ENCODE data around the gene COL11A1.
A peak's percentile ranks its signal among the peaks of the same experiment; 100 is the strongest.

Gene COL11A1

DNA sequence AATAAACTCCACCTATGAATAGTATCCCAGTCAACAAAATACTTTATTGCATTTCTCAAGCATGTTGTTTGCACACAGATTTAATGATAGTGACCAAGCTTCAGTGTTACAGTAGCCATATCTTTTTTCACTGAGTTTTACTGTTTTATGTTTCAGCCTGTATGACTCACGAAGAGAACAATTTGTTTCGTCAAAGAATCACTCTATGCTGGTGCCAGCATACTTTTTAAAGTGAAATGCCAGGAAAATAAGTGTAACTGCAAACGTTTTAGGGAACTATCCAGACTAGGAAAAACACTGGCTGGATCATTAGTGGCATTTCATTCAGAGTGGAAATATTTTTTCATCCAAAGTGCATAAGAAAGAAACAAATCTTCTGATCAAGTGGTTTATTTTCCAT is 210.8 kb downstream of the COL11A1 start:
- no peak for DNase-seq

GRCh38 chr1:102896771-102897170 is 211.6 kb downstream of the COL11A1 start:
- no peak for DNase-seq

DNA sequence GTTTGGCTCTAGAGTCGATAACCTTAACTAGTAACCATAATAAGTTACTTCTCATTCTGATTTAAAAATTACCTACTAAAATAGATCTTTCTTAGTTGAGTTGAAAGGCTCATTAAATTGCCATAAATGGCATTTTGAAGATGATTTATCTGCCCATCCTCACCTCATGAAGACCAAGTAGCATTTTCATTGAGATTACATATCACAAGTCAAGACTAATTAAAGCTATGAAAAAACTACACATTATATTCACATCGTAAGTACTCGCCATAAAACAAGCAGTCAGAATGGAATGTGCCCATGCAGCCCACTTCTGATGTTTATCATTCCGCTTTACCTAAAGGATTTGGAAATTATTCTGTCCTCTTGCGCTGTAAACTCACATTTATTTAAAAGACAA is 212.0 kb downstream of the COL11A1 start:
- no peak for DNase-seq

GRCh38 chr1:102891868-102892625 is 216.3 kb downstream of the COL11A1 start:
- no peak for DNase-seq

DNA sequence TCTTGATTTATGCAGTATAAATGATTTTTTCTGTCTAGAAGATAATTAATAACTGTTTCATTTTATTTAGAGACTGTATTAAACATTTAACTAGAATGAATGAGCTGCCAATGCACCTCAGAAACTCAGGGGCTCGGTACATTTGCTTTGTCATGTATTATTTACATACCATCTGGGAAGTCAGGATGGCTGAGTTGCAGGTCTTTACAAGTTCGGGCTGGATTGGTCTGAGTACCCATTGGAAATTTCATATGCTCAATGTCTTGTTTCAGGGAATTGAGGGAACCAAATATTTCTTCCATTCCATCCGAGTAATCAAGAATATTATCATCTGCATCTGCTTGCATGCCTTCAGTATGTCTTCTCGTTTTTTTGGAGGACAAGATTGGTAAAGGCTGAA is 221.7 kb downstream of the COL11A1 start:
- DNase-seq: no peak

GRCh38 chr1:102884238-102884637 is 224.1 kb downstream of the COL11A1 start:
- DNase-seq: no peak

GRCh38 chr1:102879439-102879993 is 228.8 kb downstream of the COL11A1 start:
- no peak for DNase-seq

GRCh38 chr1:102875756-102876155 is 232.6 kb downstream of the COL11A1 start:
- DNase-seq: no peak

GRCh38 chr1:102872526-102872925 is 235.8 kb downstream of the COL11A1 start:
- no peak for DNase-seq

DNA sequence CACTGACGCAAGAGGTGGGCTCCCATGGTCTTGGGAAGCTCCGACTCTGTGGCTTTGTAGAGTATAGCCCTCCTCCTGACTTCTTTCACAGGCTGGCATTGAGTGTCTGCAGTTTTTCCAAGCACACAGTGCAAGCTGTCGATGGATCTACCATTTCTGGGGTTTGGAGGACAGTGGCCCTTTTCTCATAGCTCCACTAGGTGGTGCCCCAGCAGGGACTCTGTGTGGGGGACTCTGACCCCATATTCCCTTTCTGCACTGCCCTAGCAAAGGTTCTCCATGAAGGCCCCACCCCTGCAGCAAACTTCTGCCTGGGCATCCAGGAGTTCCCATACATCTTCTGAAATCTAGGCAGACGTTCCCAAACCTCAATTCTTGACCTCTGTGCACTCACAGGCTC is 236.2 kb downstream of the COL11A1 start:
- DNase-seq: no peak

- DNase-seq: no peak
These were observed 244.6 kb downstream of the COL11A1 start for GRCh38 chr1:102863704-102864103.

- DNase-seq: no peak
These were observed 247.1 kb downstream of the COL11A1 start for GRCh38 chr1:102861247-102861646.

DNA sequence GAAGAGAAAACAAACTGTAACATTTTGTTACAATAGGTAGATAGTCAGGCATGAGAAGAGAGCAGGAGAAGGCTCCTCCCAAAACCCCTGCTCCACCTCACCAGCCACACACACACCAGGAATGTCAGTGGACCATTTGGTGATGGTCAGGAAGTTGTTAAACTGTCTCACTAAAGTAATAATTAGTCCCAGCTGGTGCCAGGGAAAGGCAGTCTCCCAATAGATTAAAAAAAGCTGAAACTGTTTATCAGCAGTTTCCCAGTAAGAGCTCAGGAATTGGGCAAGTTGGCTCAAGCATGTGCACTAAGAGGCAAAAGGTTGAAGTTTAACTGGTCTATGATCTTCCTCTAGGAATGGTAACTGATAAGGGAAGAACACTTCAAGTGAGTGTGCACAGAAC is 249.6 kb downstream of the COL11A1 start:
- no peak for DNase-seq

- no peak for DNase-seq
These were observed 251.1 kb downstream of the COL11A1 start for GRCh38 chr1:102857251-102857650.

DNA sequence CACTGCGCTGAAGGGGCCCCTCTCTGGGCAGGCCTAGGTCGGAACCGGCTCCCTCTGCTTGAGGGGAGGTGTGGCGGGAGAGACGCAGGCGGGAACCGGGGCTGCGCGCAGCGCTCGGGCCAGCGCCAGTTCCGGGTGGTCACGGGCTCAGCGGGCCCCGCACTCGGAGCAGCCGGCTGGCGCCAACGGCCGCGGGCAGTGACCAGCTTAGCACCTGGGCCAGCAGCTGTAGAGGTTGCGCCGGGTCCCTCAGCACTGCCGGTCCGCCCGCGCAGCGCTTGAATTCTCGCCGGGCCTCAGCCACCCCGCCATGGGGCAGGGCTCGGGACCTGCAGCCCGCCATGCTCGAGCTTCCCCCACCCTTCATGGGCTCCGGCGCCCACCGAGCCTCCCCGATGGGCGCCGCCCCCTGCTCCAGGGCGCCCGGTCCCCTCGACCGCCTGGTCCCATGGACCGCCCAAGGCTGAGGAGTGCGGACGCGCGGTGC is 254.6 kb downstream of the COL11A1 start:
- peak in 1 of 5 donors; percentile 13 for DNase-seq

- DNase-seq: no peak
These were observed 255.2 kb downstream of the COL11A1 start for GRCh38 chr1:102853136-102853535.

- no peak for DNase-seq
These were observed 255.7 kb downstream of the COL11A1 start for GRCh38 chr1:102852613-102853012.

DNA sequence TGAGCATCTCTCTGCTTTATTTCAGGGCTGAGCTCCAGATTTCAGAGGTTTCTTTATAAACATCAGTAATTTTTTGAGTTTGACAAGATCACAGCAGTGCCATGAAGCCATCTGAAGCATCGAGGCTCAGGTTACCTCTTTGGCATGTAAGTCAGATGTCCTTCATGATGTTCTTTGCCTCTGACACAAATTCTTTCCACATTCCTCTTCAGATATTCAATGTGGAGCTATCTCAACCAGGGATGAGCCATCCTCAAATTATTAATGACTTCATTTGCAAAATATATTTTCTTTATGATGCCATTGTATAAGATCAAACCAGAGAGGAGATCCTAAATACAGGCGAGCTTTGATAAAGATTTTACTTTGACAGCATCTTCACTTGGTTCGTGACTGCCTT is 256.7 kb downstream of the COL11A1 start:
- no peak for DNase-seq

- no peak for DNase-seq
These were observed 265.7 kb downstream of the COL11A1 start for GRCh38 chr1:102842606-102843005.

- no peak for DNase-seq
These were observed 267.6 kb downstream of the COL11A1 start for GRCh38 chr1:102840741-102841140.

GRCh38 chr1:102838016-102838415 is 270.3 kb downstream of the COL11A1 start:
- DNase-seq: no peak

DNA sequence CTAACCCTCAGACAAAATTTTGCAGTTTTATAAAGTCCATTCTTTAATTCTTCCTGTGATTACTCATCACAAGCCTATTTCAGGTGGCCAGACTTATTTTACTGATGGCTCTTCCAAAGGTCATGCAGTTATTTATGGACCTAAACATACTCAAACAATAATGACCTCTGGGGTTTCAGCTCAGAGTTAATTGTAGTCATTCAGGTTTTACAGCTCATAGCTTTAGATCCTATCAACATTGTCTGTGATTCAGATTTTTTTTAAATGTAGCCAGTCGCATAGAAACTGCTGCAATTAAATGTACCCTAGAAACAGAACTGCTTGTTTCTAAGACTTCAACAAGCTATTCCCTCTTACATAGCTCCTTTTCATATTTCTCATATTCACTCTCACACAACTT is 270.8 kb downstream of the COL11A1 start:
- DNase-seq: no peak

DNA sequence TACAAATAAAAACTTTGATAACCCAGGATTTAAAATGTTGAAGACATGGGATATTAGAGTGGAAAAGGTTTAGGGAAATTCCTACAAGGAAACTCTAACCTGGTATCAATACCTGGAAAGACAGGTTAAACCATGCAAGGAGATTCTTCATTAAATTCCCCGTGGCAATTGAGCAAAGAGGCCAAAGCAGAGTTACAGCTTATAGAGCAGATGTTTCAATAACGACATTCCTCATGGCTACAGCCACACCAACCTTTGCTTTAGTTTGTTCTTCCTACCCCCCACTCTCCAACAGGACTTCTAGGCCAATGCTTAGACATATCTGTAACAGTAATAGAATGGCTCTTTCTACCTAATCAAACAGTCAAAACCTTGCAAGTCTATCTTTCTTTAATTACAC is 271.3 kb downstream of the COL11A1 start:
- DNase-seq: no peak

DNA sequence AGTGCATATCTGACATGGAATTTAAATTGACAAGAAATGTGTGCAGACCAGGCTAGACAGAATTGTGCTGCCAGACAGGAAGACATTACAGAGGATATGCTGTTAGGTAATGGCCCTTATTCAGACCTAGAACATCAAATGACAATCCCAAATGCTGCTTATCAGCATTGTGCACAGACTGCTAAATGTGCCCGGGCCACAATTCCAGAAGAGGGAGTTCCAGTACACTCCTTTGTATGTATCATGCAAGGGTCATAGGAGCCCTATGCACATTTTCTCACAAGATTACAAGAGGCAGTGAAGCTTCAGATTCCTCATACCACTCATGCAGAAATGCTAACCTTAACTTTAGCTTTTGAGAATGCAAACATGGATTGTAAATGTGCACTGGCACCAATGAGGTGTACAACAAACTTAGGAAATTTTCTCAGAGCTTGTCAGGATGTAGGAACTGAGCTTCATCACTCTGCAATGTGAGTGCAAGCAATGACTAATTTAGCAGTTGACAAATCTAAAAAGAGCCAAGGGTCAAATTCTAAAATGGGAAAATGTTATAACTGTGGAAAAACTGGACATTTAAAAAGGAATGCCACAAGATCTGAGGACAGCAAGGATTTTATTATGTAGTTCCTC is 273.5 kb downstream of the COL11A1 start:
- no peak for DNase-seq

All from T-helper 1 cell (primary cell).